ENCODE results near the gene VIP. TPM values are rescaled to one million over a fixed set of nuclear protein-coding genes. Genes with fewer than 3 reads are reported as not detected.
"Not testable (repeated sequence)": the region's sequence is repeated elsewhere in the genome, so short reads cannot be mapped to it uniquely, and the experiment has no call there.

Gene VIP
- not detected for total RNA-seq

- H3K4me3 Mint-ChIP-seq: no peak within 1 kb of the TSS
- peak; percentile 9 for DNase-seq
- H3K27ac Mint-ChIP-seq: no peak within 1 kb of the TSS
- ChIA-PET POLR2A (no interaction called here), CTCF (no interaction called here)
- H3K4me1 Mint-ChIP-seq: no peaks in the 10 kb centered on the region
- no peaks in the 10 kb centered on the region for H3K36me3 Mint-ChIP-seq (ENCODE audit: low read depth)
- no peaks in the 10 kb centered on the region for H3K27me3 Mint-ChIP-seq
- no peaks in the 10 kb centered on the region for H3K9me3 Mint-ChIP-seq
Observed at GRCh38 chr6:152750694-152751093, at the start of gene VIP. Gene VIP (plus strand): TSS chr6:152750797. CDS start chr6:152752178, 1,381 bp downstream.

GRCh38 chr6:152701081-152701862 lies 49.3 kb upstream of the VIP start:
- Mint-ChIP-seq H3K27me3 (peaks cover 21% of the 10 kb centered on the region), H3K4me3 (no peak overlapping the region), H3K36me3 (ENCODE audit: low read depth) (no peaks in the 10 kb centered on the region), H3K27ac (no peak overlapping the region), H3K4me1 (no peaks in the 10 kb centered on the region), H3K9me3 (no peaks in the 10 kb centered on the region)
- CTCF ChIA-PET: no interaction called here
- POLR2A ChIA-PET: no interaction called here
- DNase-seq: no peak

GRCh38 chr6:152701863-152702401 lies 48.7 kb upstream of the VIP start:
- CTCF ChIA-PET: no interaction called here
- H3K27me3 Mint-ChIP-seq: peaks cover 21% of the 10 kb centered on the region
- no peak overlapping the region for H3K27ac Mint-ChIP-seq
- no peak overlapping the region for H3K4me3 Mint-ChIP-seq
- H3K36me3 Mint-ChIP-seq (ENCODE audit: low read depth): no peaks in the 10 kb centered on the region
- POLR2A ChIA-PET: no interaction called here
- DNase-seq: no peak
- H3K4me1 Mint-ChIP-seq: no peaks in the 10 kb centered on the region
- H3K9me3 Mint-ChIP-seq: no peaks in the 10 kb centered on the region

DNA sequence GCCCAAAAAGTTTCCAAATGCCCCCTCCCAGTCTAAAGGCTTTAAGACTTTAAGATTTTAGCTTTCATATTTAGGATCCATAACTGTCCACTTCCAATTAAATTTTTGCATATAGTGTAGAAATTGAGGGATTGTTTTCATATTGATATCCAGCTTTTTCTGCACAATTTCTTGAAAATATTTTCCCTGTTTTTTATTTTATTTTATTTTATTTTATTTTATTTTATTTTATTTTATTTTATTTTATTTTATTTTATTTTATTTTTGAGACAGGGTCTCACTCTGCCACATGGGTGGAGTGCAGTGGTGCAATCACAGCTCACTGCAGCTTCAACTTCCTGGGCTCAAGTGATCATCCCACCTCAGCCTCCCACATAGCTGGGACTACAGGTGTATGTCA lies 46.8 kb upstream of the VIP start:
- peaks cover 20% of the 10 kb centered on the region for H3K27me3 Mint-ChIP-seq
- H3K4me1 Mint-ChIP-seq; H3K27ac Mint-ChIP-seq; CTCF ChIA-PET; DNase-seq; H3K36me3 Mint-ChIP-seq (ENCODE audit: low read depth); POLR2A ChIA-PET; H3K4me3 Mint-ChIP-seq; H3K9me3 Mint-ChIP-seq: not testable (repeated sequence)

DNA sequence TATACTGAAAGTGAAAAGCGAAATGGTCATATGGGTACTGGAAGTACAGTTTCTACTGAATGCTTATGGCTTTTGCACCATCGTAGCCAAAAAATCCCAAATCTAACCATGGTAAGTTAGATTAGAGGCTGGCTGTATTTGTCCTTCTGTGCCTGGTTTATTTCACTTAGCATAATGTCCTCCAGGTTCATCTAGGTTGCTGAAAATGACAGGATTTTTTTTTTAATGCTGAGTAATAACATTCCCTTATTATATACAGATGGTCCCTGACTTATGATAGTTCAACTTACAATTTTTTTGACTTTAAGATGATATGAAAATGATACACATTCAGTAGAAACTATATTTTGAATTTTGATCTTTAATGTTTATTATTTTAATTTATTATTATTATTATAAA lies 45.3 kb upstream of the VIP start:
- H3K4me1 Mint-ChIP-seq: no peaks in the 10 kb centered on the region
- CTCF ChIA-PET: interaction anchor here (0.6 kb wide), 1 partner anchor 9 kb away, joined by 4 read pairs; no protein-coding TSS in a partner anchor

DNA sequence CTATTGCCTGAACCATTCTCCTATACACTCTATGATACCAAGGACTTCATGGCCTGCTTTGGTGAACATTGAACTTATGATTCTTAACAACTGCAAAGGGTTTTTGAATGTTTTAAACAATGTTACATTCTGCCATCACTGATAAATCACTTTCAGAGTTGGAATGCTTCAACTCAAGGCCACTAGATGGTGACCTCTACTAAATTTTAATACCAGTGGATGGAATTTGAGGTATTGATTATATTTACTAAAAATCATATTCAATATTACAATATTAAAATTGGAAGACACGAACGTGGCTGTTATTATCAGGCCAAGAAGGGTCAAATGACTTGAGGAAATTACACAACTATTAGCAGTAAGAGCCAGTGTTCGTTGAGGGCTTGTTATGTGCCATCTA lies 34.3 kb upstream of the VIP start:
- POLR2A ChIA-PET: no interaction called here

More for the DNA sequence above, 45.3 kb upstream of the VIP start:
- POLR2A ChIA-PET: no interaction called here
- no peaks in the 10 kb centered on the region for H3K36me3 Mint-ChIP-seq (ENCODE audit: low read depth)
- H3K27ac Mint-ChIP-seq: no peak overlapping the region
- H3K27me3 Mint-ChIP-seq: peaks cover 16% of the 10 kb centered on the region
- DNase-seq: no peak
- H3K4me3 Mint-ChIP-seq: no peak overlapping the region
- H3K9me3 Mint-ChIP-seq: no peaks in the 10 kb centered on the region

GRCh38 chr6:152720974-152721373 lies 29.6 kb upstream of the VIP start:
- Mint-ChIP-seq H3K27ac (no peak overlapping the region), H3K36me3 (ENCODE audit: low read depth) (no peaks in the 10 kb centered on the region), H3K27me3 (no peaks in the 10 kb centered on the region), H3K4me3 (no peak overlapping the region), H3K4me1 (peaks cover 2% of the 10 kb centered on the region), H3K9me3 (no peaks in the 10 kb centered on the region)
- POLR2A ChIA-PET: no interaction called here
- DNase-seq: no peak
- CTCF ChIA-PET: no interaction called here

More for the DNA sequence above, 34.3 kb upstream of the VIP start:
- no peaks in the 10 kb centered on the region for H3K36me3 Mint-ChIP-seq (ENCODE audit: low read depth)
- H3K4me1 Mint-ChIP-seq: peaks cover 2% of the 10 kb centered on the region
- CTCF ChIA-PET: no interaction called here
- peaks cover 6% of the 10 kb centered on the region for H3K9me3 Mint-ChIP-seq
- no peak overlapping the region for H3K4me3 Mint-ChIP-seq
- H3K27ac Mint-ChIP-seq: no peak overlapping the region
- no peaks in the 10 kb centered on the region for H3K27me3 Mint-ChIP-seq
- DNase-seq: no peak

DNA sequence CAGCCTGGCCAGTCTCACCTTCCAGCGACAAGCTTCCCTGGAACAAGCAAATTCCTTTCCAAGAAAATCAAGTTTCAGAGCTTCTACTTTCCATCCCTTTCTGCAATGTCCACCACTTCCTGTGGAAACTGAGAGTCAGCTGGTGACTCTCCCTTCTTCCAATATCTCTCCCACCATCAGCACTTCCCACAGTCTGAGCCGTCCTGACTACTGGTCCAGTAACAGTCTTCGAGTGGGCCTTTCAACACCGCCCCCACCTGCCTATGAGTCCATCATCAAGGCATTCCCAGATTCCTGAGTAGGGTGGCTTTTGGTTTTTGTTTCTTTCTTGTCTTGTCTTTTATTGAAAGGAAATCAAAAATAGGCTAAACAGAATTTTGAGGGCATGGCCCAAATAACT lies 28.6 kb upstream of the VIP start:
- no peak for DNase-seq
- ChIA-PET CTCF (no interaction called here), POLR2A (no interaction called here)
- Mint-ChIP-seq H3K27ac (no peak overlapping the region), H3K36me3 (ENCODE audit: low read depth) (no peaks in the 10 kb centered on the region), H3K9me3 (no peaks in the 10 kb centered on the region), H3K4me3 (no peak overlapping the region), H3K4me1 (peaks cover 2% of the 10 kb centered on the region), H3K27me3 (no peaks in the 10 kb centered on the region)

- Mint-ChIP-seq H3K9me3 (no peaks in the 10 kb centered on the region), H3K4me1 (peaks cover 2% of the 10 kb centered on the region), H3K27me3 (no peaks in the 10 kb centered on the region), H3K27ac (no peak overlapping the region), H3K4me3 (no peak overlapping the region), H3K36me3 (ENCODE audit: low read depth) (no peaks in the 10 kb centered on the region)
- DNase-seq: no peak
- POLR2A ChIA-PET: no interaction called here
- CTCF ChIA-PET: no interaction called here
Observed at GRCh38 chr6:152723398-152723797, 27.2 kb upstream of the VIP start.

DNA sequence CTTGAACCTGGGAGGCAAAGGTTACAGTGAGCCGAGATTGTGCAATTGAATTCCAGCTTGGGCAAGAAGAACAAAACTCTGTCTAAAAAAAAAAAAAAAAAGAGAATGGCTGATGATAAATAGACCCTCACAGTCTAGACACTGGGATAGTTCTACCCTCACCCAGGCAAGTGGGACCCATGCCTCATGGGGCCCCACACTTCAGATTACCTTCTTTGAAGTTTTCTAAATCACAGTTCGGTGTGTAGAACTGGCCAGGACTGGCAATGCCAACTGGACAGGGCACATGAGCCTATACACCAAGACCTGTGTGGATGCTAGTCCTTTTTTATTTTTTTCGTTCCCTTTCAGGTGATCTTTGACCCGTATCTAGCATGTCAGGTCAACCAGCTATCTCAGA lies 24.3 kb upstream of the VIP start:
- H3K9me3 Mint-ChIP-seq: no peaks in the 10 kb centered on the region
- no peak overlapping the region for H3K27ac Mint-ChIP-seq
- POLR2A ChIA-PET: no interaction called here
- H3K4me3 Mint-ChIP-seq: no peak overlapping the region
- H3K36me3 Mint-ChIP-seq (ENCODE audit: low read depth): no peaks in the 10 kb centered on the region
- no peak for DNase-seq
- no peaks in the 10 kb centered on the region for H3K4me1 Mint-ChIP-seq
- H3K27me3 Mint-ChIP-seq: no peaks in the 10 kb centered on the region
- CTCF ChIA-PET: no interaction called here

DNA sequence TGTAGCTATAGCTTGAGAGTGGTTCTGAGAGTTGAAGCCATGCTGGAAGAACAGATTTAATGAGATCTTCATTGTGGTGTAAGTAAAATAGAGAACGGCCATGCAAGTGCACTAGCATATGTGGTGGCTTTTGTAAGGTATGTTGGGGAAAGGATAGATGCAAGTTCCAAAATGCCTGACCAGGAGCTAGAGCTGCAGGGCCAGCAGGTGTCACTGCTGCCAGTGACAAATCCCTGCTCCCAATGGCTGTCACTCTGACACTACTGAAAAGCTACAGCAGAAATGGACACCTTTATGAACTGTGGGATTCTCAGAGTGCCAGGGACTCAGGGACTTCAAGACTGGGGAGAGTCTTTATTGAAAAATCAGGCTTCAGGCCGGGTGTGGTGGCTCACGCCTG lies 23.1 kb upstream of the VIP start:
- ChIA-PET CTCF (no interaction called here), POLR2A (no interaction called here)
- no peak overlapping the region for H3K4me3 Mint-ChIP-seq
- no peak for DNase-seq
- no peaks in the 10 kb centered on the region for H3K9me3 Mint-ChIP-seq
- H3K27ac Mint-ChIP-seq: no peak overlapping the region
- no peaks in the 10 kb centered on the region for H3K36me3 Mint-ChIP-seq (ENCODE audit: low read depth)
- H3K4me1 Mint-ChIP-seq: no peaks in the 10 kb centered on the region
- H3K27me3 Mint-ChIP-seq: no peaks in the 10 kb centered on the region

DNA sequence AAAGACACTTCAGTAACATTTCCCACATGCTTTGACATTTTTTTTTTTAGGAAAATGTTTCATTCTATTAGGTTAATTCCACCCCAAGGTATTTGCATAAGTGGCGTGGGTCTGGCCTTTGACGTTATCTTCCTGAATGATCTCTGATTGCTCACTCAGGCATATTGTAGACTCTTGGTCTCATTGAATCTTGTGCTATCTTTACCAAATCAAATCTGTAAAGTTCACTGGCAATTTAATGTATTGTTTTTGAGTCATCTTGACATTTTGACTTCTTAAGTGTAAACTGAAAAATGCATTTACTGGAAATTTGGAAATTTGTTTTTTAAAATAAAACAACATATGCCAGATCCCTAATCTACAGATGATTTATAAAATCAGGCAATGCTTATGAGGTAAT lies 16.0 kb upstream of the VIP start:
- DNase-seq: no peak
- no peak overlapping the region for H3K4me3 Mint-ChIP-seq

DNA sequence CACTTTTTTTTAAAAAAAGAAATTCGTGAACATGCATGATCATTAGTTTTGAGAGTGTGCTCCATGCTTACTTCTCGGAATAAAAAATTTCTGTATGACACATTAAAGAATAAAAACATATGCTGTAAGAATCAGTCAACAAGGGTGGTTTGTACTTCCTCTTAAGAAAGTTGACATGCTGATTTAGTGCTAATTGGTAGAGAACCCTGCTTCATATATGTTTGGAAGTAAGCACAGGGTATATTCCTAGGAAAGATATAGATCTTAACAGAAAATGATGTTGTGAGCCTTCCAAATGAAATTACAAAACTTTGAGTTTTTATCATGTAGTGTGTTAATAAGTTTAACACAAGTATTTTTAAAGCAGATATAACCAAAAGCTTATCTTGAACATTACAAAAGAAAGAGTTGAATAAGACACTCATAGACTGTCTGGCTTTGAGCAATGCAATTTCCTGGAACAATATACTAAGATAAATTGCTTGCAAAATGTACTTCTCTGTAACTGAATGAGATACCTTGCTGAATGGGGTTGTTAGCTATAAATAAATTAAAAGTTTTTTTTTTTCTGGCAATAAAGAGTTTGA lies 13.8 kb upstream of the VIP start:
- ChIA-PET CTCF (no interaction called here), POLR2A (no interaction called here)
- DNase-seq: no peak
- H3K36me3 Mint-ChIP-seq (ENCODE audit: low read depth): no peaks in the 10 kb centered on the region
- H3K4me1 Mint-ChIP-seq: no peaks in the 10 kb centered on the region
- no peaks in the 10 kb centered on the region for H3K9me3 Mint-ChIP-seq
- H3K27ac Mint-ChIP-seq: no peak overlapping the region
- no peaks in the 10 kb centered on the region for H3K27me3 Mint-ChIP-seq
- H3K4me3 Mint-ChIP-seq: no peak overlapping the region

More for the DNA sequence above, 16.0 kb upstream of the VIP start:
- Mint-ChIP-seq H3K27ac (no peak overlapping the region), H3K36me3 (ENCODE audit: low read depth) (no peaks in the 10 kb centered on the region), H3K27me3 (no peaks in the 10 kb centered on the region), H3K4me1 (no peaks in the 10 kb centered on the region), H3K9me3 (no peaks in the 10 kb centered on the region)
- ChIA-PET POLR2A (no interaction called here), CTCF (no interaction called here)

Data from activated CD4-positive, alpha-beta T cell treated with anti-CD3 and anti-CD28 coated beads, Interleukin-2, amount 10 ng/mL, durations not matched to agents 7 days and 5 days (primary cell).